Medulla oblongata (tissue), 1 donor: ENCODE data around the gene IL6R.

ENCODE experiments used
- DNase-seq: peaks from one replicate; pipeline ENCODE4 v3.0.0-alpha.2; 2015; ENCODE audit errors: extremely low spot score

The IL6R gene

GRCh38 chr1:154517661-154518060, 112.5 kb downstream of the IL6R start:
- DNase-seq, result no peak
